H1 (cell line): ENCODE data around the gene CMC1. TPM values are rescaled to one million over a fixed set of nuclear protein-coding genes. Genes with fewer than 3 reads are reported as not detected.

Experiments used
- CTCF ChIA-PET: fragments of 300-600 bp; sonication (Branson Sonifier 250); formaldehyde crosslinking; loops from one replicate; lab custom pipeline; 2021; ENCODE audit not compliant: partially characterized antibody; lab: Charles Lee
- POLR2A ChIA-PET: fragments of 300-600 bp; sonication (Branson Sonifier 250); formaldehyde crosslinking; loops from one replicate; lab custom pipeline; 2021; ENCODE audit warnings: inconsistent platforms; ENCODE audit not compliant: partially characterized antibody; lab: Charles Lee
- DNase-seq, 2 experiments: peaks; one replicate each; pipeline versions ENCODE4 v3.0.0 to v3.0.0-alpha.2; 2010 to 2022; ENCODE audit warnings: low spot score in 2 of 2, low read depth in 1 of 2, mixed read lengths in 1 of 2
- FAIRE-seq: peaks from 2 replicates; lab custom pipeline; 2011; peaks lifted over from hg19 to GRCh38; lab: Jason Lieb, UNC
- H2AFZ ChIP-seq: 2 replicates; pipeline ENCODE4 v1.8.1; 2012; ENCODE audit warnings: low read length, inconsistent platforms
- H2AK5ac ChIP-seq: 2 replicates; pipeline ENCODE4 v1.6.1; 2013; ENCODE audit warnings: low read depth, low read length
- H2BK120ac ChIP-seq: replicated peaks from 2 replicates; pipeline ENCODE3; 2013; ENCODE audit warnings: low read depth, low read length, inconsistent platforms
- H2BK12ac ChIP-seq: 2 replicates; pipeline ENCODE4 v1.6.1; 2013; ENCODE audit warnings: low read depth, low read length
- H2BK15ac ChIP-seq: 2 replicates; pipeline ENCODE4 v1.6.1; 2013; ENCODE audit warnings: low read length
- H2BK20ac ChIP-seq: 2 replicates; pipeline ENCODE4 v1.6.1; 2013; ENCODE audit warnings: low read length
- H2BK5ac ChIP-seq: 2 replicates; pipeline ENCODE4 v1.6.1; 2013; ENCODE audit warnings: low read depth, low read length
- H3K14ac ChIP-seq: 2 replicates; pipeline ENCODE4 v1.6.1; 2013; ENCODE audit warnings: inconsistent platforms; ENCODE audit not compliant: insufficient read length
- H3K18ac ChIP-seq: 2 replicates; pipeline ENCODE4 v1.6.1; 2013; ENCODE audit warnings: low read length; ENCODE audit errors: extremely low read depth
- H3K23ac ChIP-seq: 2 replicates; pipeline ENCODE4 v1.6.1; 2013; ENCODE audit warnings: inconsistent platforms; ENCODE audit not compliant: insufficient read length
- H3K23me2 ChIP-seq: 2 replicates; pipeline ENCODE4 v1.6.1; 2013; ENCODE audit warnings: low read depth, low read length
- H3K27ac ChIP-seq: 2 replicates; pipeline ENCODE4 v1.6.1; 2011; ENCODE audit warnings: low read depth, low read length, inconsistent platforms
- H3K27me3 ChIP-seq, 4 experiments: replicated peaks in 1 of 4; 1 replicate in 1 of 4; 2 replicates in 3 of 4; pipeline versions ENCODE4 v1.6.1 to v1.8.1; 2011 to 2013; ENCODE audit warnings: low read length in 3 of 4, mild to moderate bottlenecking in 3 of 4, inconsistent platforms in 2 of 4, mixed read lengths in 2 of 4, moderate library complexity in 1 of 4; ENCODE audit not compliant: control insufficient read depth in 3 of 4, insufficient read depth in 3 of 4; ENCODE audit errors: extremely low read depth in 1 of 4
- H3K36me3 ChIP-seq, 4 experiments: 2 replicates each; pipeline versions ENCODE4 v1.6.1 to v1.8.1; 2011 to 2013; ENCODE audit warnings: mild to moderate bottlenecking in 4 of 4, low read length in 3 of 4, moderate library complexity in 2 of 4, control low read depth in 1 of 4, inconsistent platforms in 1 of 4; ENCODE audit not compliant: insufficient read depth in 4 of 4, control insufficient read depth in 2 of 4
- H3K4ac ChIP-seq: replicated peaks from 2 replicates; pipeline ENCODE3; 2013; ENCODE audit warnings: low read length, low read depth, mixed read lengths, inconsistent platforms; ENCODE audit not compliant: insufficient read length
- H3K4me1 ChIP-seq, 4 experiments: replicated peaks in 1 of 4; 1 replicate in 1 of 4; 2 replicates in 3 of 4; pipeline versions ENCODE4 v1.6.1 to v1.8.1; 2011 to 2013; ENCODE audit warnings: low read length in 3 of 4, inconsistent platforms in 2 of 4, mixed read lengths in 1 of 4; ENCODE audit not compliant: insufficient read depth in 4 of 4, control insufficient read depth in 3 of 4
- H3K4me2 ChIP-seq, 2 experiments: 2 replicates each; pipeline versions ENCODE4 v1.6.1 to v1.8.1; 2011 to 2013; ENCODE audit warnings: low read depth in 2 of 2, low read length in 2 of 2, control low read depth in 1 of 2, inconsistent platforms in 1 of 2, mild to moderate bottlenecking in 1 of 2; ENCODE audit not compliant: insufficient read depth in 1 of 2
- H3K4me3 ChIP-seq, 4 experiments: fragments of 200-600, 300-600 bp in 1 of 4; sonication (generic), shearing (Covaris generic), sonication (Bioruptor Twin) in 1 of 4; 2 replicates each; pipeline versions ENCODE4 v1.5.1 to v1.8.1; 2011 to 2016; ENCODE audit warnings: low read length in 4 of 4, low read depth in 3 of 4, control low read depth in 2 of 4, inconsistent platforms in 2 of 4, mild to moderate bottlenecking in 2 of 4, mixed read lengths in 1 of 4, moderate library complexity in 1 of 4; ENCODE audit not compliant: insufficient read depth in 2 of 4; ENCODE audit errors: extremely low read depth in 1 of 4
- H3K56ac ChIP-seq: replicated peaks from 2 replicates; pipeline ENCODE3; 2013; ENCODE audit warnings: low read depth, mild to moderate bottlenecking, mixed read lengths, low read length, inconsistent platforms; ENCODE audit not compliant: insufficient read length
- H3K79me1 ChIP-seq: 2 replicates; pipeline ENCODE4 v1.6.1; 2013; ENCODE audit warnings: low read depth, low read length, control low read depth
- H3K79me2 ChIP-seq, 2 experiments: 2 replicates each; pipeline versions ENCODE4 v1.6.1 to v1.8.1; 2012 to 2013; ENCODE audit warnings: low read length in 2 of 2, mild to moderate bottlenecking in 2 of 2, inconsistent platforms in 1 of 2; ENCODE audit not compliant: insufficient read depth in 2 of 2, control insufficient read depth in 1 of 2
- H3K9ac ChIP-seq, 4 experiments: replicated peaks in 1 of 4; 1 replicate in 1 of 4; 2 replicates in 3 of 4; pipeline versions ENCODE4 v1.6.1 to v1.8.1; 2011 to 2013; ENCODE audit warnings: low read depth in 3 of 4, low read length in 3 of 4, control low read depth in 2 of 4, mild to moderate bottlenecking in 2 of 4, moderate library complexity in 2 of 4, inconsistent platforms in 1 of 4; ENCODE audit errors: extremely low read depth in 1 of 4
- H3K9me3 ChIP-seq, 2 experiments: 2 replicates each; pipeline versions ENCODE4 v1.6.1 to v1.8.1; 2012 to 2013; ENCODE audit warnings: mild to moderate bottlenecking in 2 of 2, moderate library complexity in 2 of 2, control low read depth in 1 of 2, inconsistent platforms in 1 of 2, low read depth in 1 of 2, low read length in 1 of 2, mixed read lengths in 1 of 2; ENCODE audit not compliant: insufficient read depth in 2 of 2
- H4K20me1 ChIP-seq, 2 experiments: replicated peaks in 1 of 2; 2 replicates each; pipeline versions ENCODE3 to v1.8.1; 2011 to 2013; ENCODE audit warnings: inconsistent platforms in 2 of 2, low read length in 2 of 2, mild to moderate bottlenecking in 1 of 2; ENCODE audit not compliant: insufficient read depth in 2 of 2, control insufficient read depth in 1 of 2
- H4K5ac ChIP-seq: 2 replicates; pipeline ENCODE4 v1.6.1; 2013; ENCODE audit warnings: low read length, low read depth, mixed read lengths, inconsistent platforms; ENCODE audit not compliant: insufficient read length
- H4K8ac ChIP-seq: 2 replicates; pipeline ENCODE4 v1.8.0; 2013; ENCODE audit warnings: mild to moderate bottlenecking, moderate library complexity, low read length, inconsistent platforms; ENCODE audit not compliant: insufficient read depth; ENCODE audit errors: extremely low read depth
- H4K91ac ChIP-seq: replicated peaks from 2 replicates; pipeline ENCODE3; 2013; ENCODE audit warnings: low read length, mixed read lengths, inconsistent platforms; ENCODE audit not compliant: insufficient read length
- SP2 ChIP-seq: IDR thresholded peaks from 2 replicates; pipeline ENCODE4 v1.6.1; 2012; ENCODE audit warnings: mild to moderate bottlenecking, low read length, inconsistent platforms
- WGBS, 2 experiments: shearing (Covaris generic) in 1 of 2; methylation state at CpG; one replicate each; pipeline versions ENCODE4 v1.1.6 to v1.1.7; 2013 to 2015; ENCODE audit warnings: low lambda C conversion rate in 2 of 2, mixed read lengths in 2 of 2, inconsistent platforms in 1 of 2, low coverage in 1 of 2, missing lambda C conversion rate in 1 of 2; ENCODE audit not compliant: insufficient replicate concordance in 2 of 2, insufficient coverage in 1 of 2, insufficient read length in 1 of 2; ENCODE audit errors: extremely low coverage in 1 of 2, missing lambda C conversion rate in 1 of 2; 5-methylcytosine and 5-hydroxymethylcytosine counted together
- polyA plus RNA-seq, 7 experiments: library from polyadenylated mRNA; depleted of rRNA in 3 of 7; stranded (reverse) in 5 of 7; unstranded in 2 of 7; fragments of >200 nt in 5 of 7; fragments of 200-250 nt in 2 of 7; gene quantifications; 1 replicate in 5 of 7; 2 replicates in 1 of 7; 4 replicates in 1 of 7; pipeline versions ENCODE4 v1.2.1 to v1.2.3, GENCODE V29; 2011 to 2013; ENCODE audit warnings: missing spikeins in 2 of 7, mixed read lengths in 2 of 7
- total RNA-seq: library from RNA; stranded (reverse); fragmentation: NEBNext Ultra II Directional; extraction: Animal tissue kit (Norgen Biotek cat#: 25700); gene quantifications from 2 replicates; pipeline ENCODE4 v1.2.1, GENCODE V29; 2021

Gene CMC1
- total and polyA plus RNA-seq, 2 of the 8 experiments (the other 6 are each of a cell fraction or from before 2014, with no cell fraction given), result 11.4 to 19.4 TPM

- FAIRE-seq, result no peak
- no peak overlapping the region for H2BK12ac ChIP-seq
- H3K9me3 ChIP-seq, result no peaks in the 10 kb centered on the region
- CTCF ChIA-PET, result interaction anchor here (0.9 to 1.0 kb wide), 3 partner anchors 20 to 955 kb away, joined by 3 to 8 read pairs (median 4); no protein-coding TSS in a partner anchor
- no peak overlapping the region for H3K4me2 ChIP-seq
- no peak overlapping the region for H3K4ac ChIP-seq
- H2BK20ac ChIP-seq, result no peak overlapping the region
- H2BK120ac ChIP-seq, result no peak overlapping the region
- H3K36me3 ChIP-seq, result peaks cover 0 to 4% (median 0%) of the 10 kb centered on the region in 4 experiments; a peak in 3 of 8 replicates
- no peak overlapping the region for H2BK5ac ChIP-seq
- H2AFZ ChIP-seq, result no peak overlapping the region
- H3K79me2 ChIP-seq, result no peaks in the 10 kb centered on the region; a peak in 1 of 4 replicates
- H4K5ac ChIP-seq, result no peak overlapping the region
- H2BK15ac ChIP-seq, result no peak overlapping the region
- H3K27ac ChIP-seq, result no peak overlapping the region
- no peak for DNase-seq
- no peak overlapping the region for H2AK5ac ChIP-seq
- no peak overlapping the region for H4K8ac ChIP-seq
- H3K4me3 ChIP-seq, result no peak overlapping the region
- no peaks in the 10 kb centered on the region for H3K4me1 ChIP-seq
- H3K23ac ChIP-seq, result no peak overlapping the region
- no peak overlapping the region for H3K18ac ChIP-seq
- no peaks in the 10 kb centered on the region for H3K27me3 ChIP-seq
- H3K14ac ChIP-seq, result no peak overlapping the region
- POLR2A ChIA-PET, result no interaction called here
- TF ChIP-seq SP2, result no peak
- WGBS, 2 experiments, result 84% methylated on average over 2 of the region's 2 CpGs; no CpG with 5 or more reads in 1 of the 2 experiments
- no peak overlapping the region for H4K91ac ChIP-seq
- H4K20me1 ChIP-seq, result peaks cover 0 to 1% of the 10 kb centered on the region in 2 experiments
- H3K79me1 ChIP-seq, result no peaks in the 10 kb centered on the region
- no peak overlapping the region for H3K56ac ChIP-seq
- H3K23me2 ChIP-seq, result no peaks in the 10 kb centered on the region
- no peak overlapping the region for H3K9ac ChIP-seq
These were observed 74.8 kb downstream of the CMC1 start for GRCh38 chr3:28316226-28316625.
